Thymus (tissue), 11 donors: Measurements from ENCODE around the gene SERPINB1. TPM values are rescaled to one million over a fixed set of nuclear protein-coding genes. Genes with fewer than 3 reads are reported as not detected.

Experiments
- DNase-seq, 9 donors: peaks; one replicate each; pipeline ENCODE4 v3.0.0-alpha.2; 2013; ENCODE audit warnings: low spot score in 9 of 9, low read depth in 6 of 9, missing footprints in 1 of 9
- H3K27ac ChIP-seq, 2 donors: one replicate each; pipeline ENCODE4 v1.5.1; 2013; ENCODE audit warnings: control low read depth in 1 of 2, low read depth in 1 of 2, low read length in 1 of 2, mild to moderate bottlenecking in 1 of 2, moderate library complexity in 1 of 2
- H3K27me3 ChIP-seq, 2 donors: one replicate each; pipeline ENCODE4 v1.5.1; 2013; ENCODE audit warnings: low read length in 1 of 2; ENCODE audit not compliant: control insufficient read depth in 2 of 2, insufficient read depth in 1 of 2
- H3K36me3 ChIP-seq, 2 donors: one replicate each; pipeline ENCODE4 v1.5.1; 2013; ENCODE audit warnings: low read length in 1 of 2, mild to moderate bottlenecking in 1 of 2, moderate library complexity in 1 of 2; ENCODE audit not compliant: control insufficient read depth in 2 of 2, insufficient read depth in 2 of 2
- H3K4me1 ChIP-seq, 2 donors: one replicate each; pipeline ENCODE4 v1.5.1; 2013; ENCODE audit warnings: low read length in 2 of 2; ENCODE audit not compliant: control insufficient read depth in 2 of 2, insufficient read depth in 2 of 2
- H3K4me3 ChIP-seq, 2 donors: one replicate each; pipeline ENCODE4 v1.5.1; 2013; ENCODE audit warnings: low read length in 2 of 2, control low read depth in 1 of 2, mild to moderate bottlenecking in 1 of 2
- H3K9me3 ChIP-seq, 2 donors: one replicate each; pipeline ENCODE4 v1.5.1; 2013; ENCODE audit warnings: low read length in 1 of 2, mild to moderate bottlenecking in 1 of 2; ENCODE audit not compliant: control insufficient read depth in 2 of 2, insufficient read depth in 1 of 2
- WGBS: extraction: QIAGEN DNeasy Blood & Tissue Kit; methylation state at CpG from one replicate; pipeline ENCODE4 v1.1.7; 2013; 5-methylcytosine and 5-hydroxymethylcytosine counted together
- polyA plus RNA-seq: library from polyadenylated mRNA; stranded (reverse); fragments of 200-250 nt; gene quantifications from one replicate; pipeline ENCODE4 v1.2.3, GENCODE V29; 2013
- total RNA-seq: library from RNA; stranded (reverse); fragments of 120-200 nt; gene quantifications from one replicate; pipeline ENCODE4 v1.2.4, GENCODE V29; 2013
- donor health status: healthy.

Gene SERPINB1
- total and polyA plus RNA-seq, 2 donors: 29.9 to 120 TPM

- 39% methylated on average over 2 of the region's 2 CpGs for WGBS
- DNase-seq: peak in 1 of 9 donors; percentile 53
- H3K27ac ChIP-seq: peak overlapping the region; percentile 31 to 32
- H3K36me3 ChIP-seq: no peaks in the 10 kb centered on the region
- no peaks in the 10 kb centered on the region for H3K9me3 ChIP-seq
- H3K27me3 ChIP-seq: peaks cover 0 to 6% of the 10 kb centered on the region in 2 donors
- peaks cover 9 to 36% of the 10 kb centered on the region in 2 donors for H3K4me1 ChIP-seq
- no peak overlapping the region for H3K4me3 ChIP-seq
Measured at GRCh38 chr6:2877960-2878359, 36.3 kb upstream of the SERPINB1 start.

GRCh38 chr6:2877057-2877882 is 35.6 kb upstream of the SERPINB1 start:
- Histone ChIP-seq H3K27me3 (peaks cover 0 to 6% of the 10 kb centered on the region in 2 donors), H3K9me3 (no peaks in the 10 kb centered on the region), H3K27ac (peak overlapping the region; percentile 72 to 81), H3K4me1 (peaks cover 9 to 36% of the 10 kb centered on the region in 2 donors), H3K4me3 (no peak overlapping the region), H3K36me3 (no peaks in the 10 kb centered on the region)
- 92% methylated on average over 13 of the region's 13 CpGs for WGBS
- no peak for DNase-seq

GRCh38 chr6:2876210-2877056 is 34.8 kb upstream of the SERPINB1 start:
- Histone ChIP-seq H3K4me1 (peaks cover 9 to 36% of the 10 kb centered on the region in 2 donors), H3K4me3 (peak overlapping the region; percentile 24 to 68), H3K27ac (peak overlapping the region; percentile 72 to 90), H3K36me3 (no peaks in the 10 kb centered on the region), H3K9me3 (no peaks in the 10 kb centered on the region), H3K27me3 (peaks cover 0 to 6% of the 10 kb centered on the region in 2 donors)
- peak in 1 of 9 donors; percentile 49 for DNase-seq
- 34% methylated on average over 25 of the region's 25 CpGs for WGBS

GRCh38 chr6:2875359-2876191 is 33.9 kb upstream of the SERPINB1 start:
- Histone ChIP-seq H3K36me3 (no peaks in the 10 kb centered on the region), H3K4me1 (peaks cover 9 to 36% of the 10 kb centered on the region in 2 donors), H3K9me3 (no peaks in the 10 kb centered on the region), H3K4me3 (peak overlapping the region; percentile 68 to 70), H3K27ac (peak overlapping the region; percentile 68 to 90), H3K27me3 (peaks cover 0 to 6% of the 10 kb centered on the region in 2 donors)
- WGBS: 1% methylated on average over 73 of the region's 73 CpGs
- DNase-seq: peak in 3 of 9 donors; percentile 62 to 80 (median 65)

- Histone ChIP-seq H3K4me1 (peaks cover 14 to 36% of the 10 kb centered on the region in 2 donors), H3K27ac (no peak overlapping the region), H3K4me3 (no peak overlapping the region), H3K36me3 (no peaks in the 10 kb centered on the region), H3K27me3 (peaks cover 0 to 6% of the 10 kb centered on the region in 2 donors), H3K9me3 (peaks cover 0 to 4% of the 10 kb centered on the region in 2 donors)
- no peak for DNase-seq
- 99% methylated on average over 8 of the region's 8 CpGs for WGBS
Measured at GRCh38 chr6:2873643-2874042, 32.0 kb upstream of the SERPINB1 start.

- peaks cover 0 to 6% of the 10 kb centered on the region in 2 donors for H3K27me3 ChIP-seq
- no peaks in the 10 kb centered on the region for H3K36me3 ChIP-seq
- no peak overlapping the region for H3K4me3 ChIP-seq
- peaks cover 0 to 4% of the 10 kb centered on the region in 2 donors for H3K9me3 ChIP-seq
- H3K27ac ChIP-seq: no peak overlapping the region
- no peak for DNase-seq
- WGBS: 92% methylated on average over 7 of the region's 7 CpGs
- peaks cover 14 to 33% of the 10 kb centered on the region in 2 donors for H3K4me1 ChIP-seq
Measured at GRCh38 chr6:2872423-2873358, 31.0 kb upstream of the SERPINB1 start.

GRCh38 chr6:2871953-2872352 is 30.3 kb upstream of the SERPINB1 start:
- H3K36me3 ChIP-seq: no peaks in the 10 kb centered on the region
- H3K9me3 ChIP-seq: peaks cover 0 to 4% of the 10 kb centered on the region in 2 donors
- no peak for DNase-seq
- H3K27ac ChIP-seq: no peak overlapping the region
- WGBS: 96% methylated on average over 2 of the region's 2 CpGs
- no peak overlapping the region for H3K4me3 ChIP-seq
- peaks cover 0 to 6% of the 10 kb centered on the region in 2 donors for H3K27me3 ChIP-seq
- peaks cover 14 to 25% of the 10 kb centered on the region in 2 donors for H3K4me1 ChIP-seq

- WGBS: 95% methylated on average over 2 of the region's 2 CpGs
- Histone ChIP-seq H3K27me3 (peaks cover 0 to 3% of the 10 kb centered on the region in 2 donors), H3K4me1 (peaks cover 11 to 17% of the 10 kb centered on the region in 2 donors), H3K36me3 (no peaks in the 10 kb centered on the region), H3K9me3 (peaks cover 0 to 4% of the 10 kb centered on the region in 2 donors), H3K4me3 (no peak overlapping the region), H3K27ac (no peak overlapping the region)
- DNase-seq: no peak
Measured at GRCh38 chr6:2871102-2871501, 29.4 kb upstream of the SERPINB1 start.
